Transverse colon (tissue), 4 donors: ENCODE data around the gene ZNF784. TPM values are rescaled to one million over a fixed set of nuclear protein-coding genes. Genes with fewer than 3 reads are reported as not detected.

Experiments used
- DNase-seq: peaks from one replicate; pipeline ENCODE4 v3.0.0-alpha.2; 2019
- H3K27ac ChIP-seq, 4 donors: fragments of 200-600 bp; sonication (generic); 2 replicates each; pipeline ENCODE4 v1.5.1; 2016 to 2018; ENCODE audit warnings: inconsistent platforms in 4 of 4
- H3K27me3 ChIP-seq: fragments of 200-600 bp; sonication (generic); 2 replicates; pipeline ENCODE4 v1.5.1; 2017; ENCODE audit warnings: inconsistent platforms
- H3K36me3 ChIP-seq, 4 donors: fragments of 200-600 bp; sonication (generic); 2 replicates each; pipeline ENCODE4 v1.5.1; 2017 to 2019; ENCODE audit warnings: inconsistent platforms in 4 of 4
- H3K4me1 ChIP-seq, 4 donors: fragments of 200-600 bp; sonication (generic); 2 replicates each; pipeline ENCODE4 v1.5.1; 2017 to 2020; ENCODE audit warnings: inconsistent platforms in 4 of 4
- H3K4me3 ChIP-seq, 4 donors: fragments of 200-600 bp; sonication (generic); 1 replicate in 1 of 4; 2 replicates in 3 of 4; pipeline versions ENCODE4 v1.5.1 to v1.6.1; 2017 to 2019; ENCODE audit warnings: inconsistent platforms in 4 of 4
- H3K9me3 ChIP-seq, 2 donors: fragments of 200-600 bp; sonication (generic); 2 replicates each; pipeline ENCODE4 v1.5.1; 2017 to 2019; ENCODE audit warnings: inconsistent platforms in 2 of 2
- EP300 ChIP-seq: sonication (generic); formaldehyde crosslinking; IDR thresholded peaks from one replicate; pipeline ENCODE4 v1.6.1; 2017; ENCODE audit warnings: antibody characterized with exemption, low read depth
- POLR2A ChIP-seq: fragments of 450-650 bp; IDR thresholded peaks from one replicate; pipeline ENCODE4 v1.6.1; 2016; ENCODE audit warnings: antibody characterized with exemption, mild to moderate bottlenecking, moderate library complexity
- POLR2AphosphoS5 ChIP-seq, 3 donors: sonication (generic); formaldehyde crosslinking; IDR thresholded peaks; one replicate each; pipeline ENCODE4 v1.6.1; 2016; ENCODE audit warnings: antibody characterized with exemption in 3 of 3
- WGBS, 2 donors: methylation state at CpG; one replicate each; pipeline ENCODE4 v1.1.5; 2018; ENCODE audit warnings: low coverage in 1 of 2; 5-methylcytosine and 5-hydroxymethylcytosine counted together
- in situ Hi-C, 4 donors: fragments of 200-750 bp; cut with MboI; loops; one replicate each; pipeline versions ENCODE4 v1.15.0 to v1.15.1; 2017; ENCODE audit warnings: low sequenced_read_pairs in 3 of 4, low pct_ligation_motif_present in 1 of 4, low pct_unique_long_range_greater_than_20kb in 1 of 4
- intact Hi-C: fragments of 100-400 bp; cut with DNase I; formaldehyde crosslinking; loops from one replicate; pipeline ENCODE4 v1.15.1; 2023; ENCODE audit warnings: low total_unique reads
- total RNA-seq, 4 donors: library from RNA; depleted of rRNA; stranded (reverse); fragments of >200 nt; gene quantifications; one replicate each; pipeline ENCODE4 v1.1.0, GENCODE V29; 2016
- TF ChIP-seq, protein P1 (sequence below), 5 experiments: fragments of 200-600 bp in 3 of 5; fragments of 450-650 bp in 2 of 5; sonication (generic) in 3 of 5; IDR thresholded peaks; 1 replicate in 2 of 5; 2 replicates in 3 of 5; pipeline ENCODE4 v1.5.1; 2016 to 2017; ENCODE audit warnings: antibody characterized with exemption in 5 of 5, inconsistent platforms in 3 of 5, mild to moderate bottlenecking in 2 of 5, moderate library complexity in 1 of 5

The ZNF784 gene
- total RNA-seq, 4 donors from 2014 or later = 11.1 to 27.7 (median 14.5) TPM

GRCh38 chr19:55653651-55654322, 29.4 kb upstream of the ZNF784 start:
- peaks cover 33 to 49% (median 41%) of the 10 kb centered on the region in 4 donors for H3K4me1 ChIP-seq
- peak overlapping the region; percentile 93 to 100 (median 99) for H3K27ac ChIP-seq
- H3K36me3 ChIP-seq = no peaks in the 10 kb centered on the region
- peak; percentile 99 for DNase-seq
- H3K4me3 ChIP-seq = peak overlapping the region; percentile 64 to 93 (median 79)
- intact Hi-C loops = loop anchor here (2.0 to 10.0 kb wide), 2 partner anchors 21 to 269 kb away; partner anchors contain the start of genes RPL28 and TMEM238
- no peaks in the 10 kb centered on the region for H3K27me3 ChIP-seq
- WGBS, 2 donors = 0 to 1% methylated on average over 1 to 57 of the region's 57 CpGs
- TF ChIP-seq POLR2AphosphoS5 (IDR thresholded peaks at IDR 0.05) (peak; percentile 55 to 93 (median 92)), POLR2A (peak; percentile 92), EP300 (no peak)
- TF ChIP-seq, protein P1, sequence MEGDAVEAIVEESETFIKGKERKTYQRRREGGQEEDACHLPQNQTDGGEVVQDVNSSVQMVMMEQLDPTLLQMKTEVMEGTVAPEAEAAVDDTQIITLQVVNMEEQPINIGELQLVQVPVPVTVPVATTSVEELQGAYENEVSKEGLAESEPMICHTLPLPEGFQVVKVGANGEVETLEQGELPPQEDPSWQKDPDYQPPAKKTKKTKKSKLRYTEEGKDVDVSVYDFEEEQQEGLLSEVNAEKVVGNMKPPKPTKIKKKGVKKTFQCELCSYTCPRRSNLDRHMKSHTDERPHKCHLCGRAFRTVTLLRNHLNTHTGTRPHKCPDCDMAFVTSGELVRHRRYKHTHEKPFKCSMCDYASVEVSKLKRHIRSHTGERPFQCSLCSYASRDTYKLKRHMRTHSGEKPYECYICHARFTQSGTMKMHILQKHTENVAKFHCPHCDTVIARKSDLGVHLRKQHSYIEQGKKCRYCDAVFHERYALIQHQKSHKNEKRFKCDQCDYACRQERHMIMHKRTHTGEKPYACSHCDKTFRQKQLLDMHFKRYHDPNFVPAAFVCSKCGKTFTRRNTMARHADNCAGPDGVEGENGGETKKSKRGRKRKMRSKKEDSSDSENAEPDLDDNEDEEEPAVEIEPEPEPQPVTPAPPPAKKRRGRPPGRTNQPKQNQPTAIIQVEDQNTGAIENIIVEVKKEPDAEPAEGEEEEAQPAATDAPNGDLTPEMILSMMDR (IDR thresholded peaks at IDR 0.05) = peak; percentile 97 to 100 (median 99)
- no peaks in the 10 kb centered on the region for H3K9me3 ChIP-seq
- in situ Hi-C loops = no loop called here

- peak overlapping the region; percentile 93 to 100 (median 99) for H3K27ac ChIP-seq
- peaks cover 24 to 45% (median 37%) of the 10 kb centered on the region in 4 donors for H3K4me1 ChIP-seq
- DNase-seq = no peak
- no peaks in the 10 kb centered on the region for H3K36me3 ChIP-seq
- no peaks in the 10 kb centered on the region for H3K27me3 ChIP-seq
- in situ Hi-C loops = no loop called here
- H3K9me3 ChIP-seq = no peaks in the 10 kb centered on the region
- WGBS, 2 donors = 77 to 85% methylated on average over 21 to 71 of the region's 71 CpGs
- intact Hi-C loops = loop anchor here (2.0 to 10.0 kb wide), 2 partner anchors 20 to 268 kb away; partner anchors contain the start of genes RPL28 and TMEM238
- TF ChIP-seq EP300 = no peak
- TF ChIP-seq, protein P1 (IDR thresholded peaks at IDR 0.05) = no peak
- no peak for TF ChIP-seq POLR2AphosphoS5 (IDR thresholded peaks at IDR 0.05)
- H3K4me3 ChIP-seq = no peak overlapping the region
Measured at GRCh38 chr19:55652311-55653128, 28.2 kb upstream of the ZNF784 start.

DNA sequence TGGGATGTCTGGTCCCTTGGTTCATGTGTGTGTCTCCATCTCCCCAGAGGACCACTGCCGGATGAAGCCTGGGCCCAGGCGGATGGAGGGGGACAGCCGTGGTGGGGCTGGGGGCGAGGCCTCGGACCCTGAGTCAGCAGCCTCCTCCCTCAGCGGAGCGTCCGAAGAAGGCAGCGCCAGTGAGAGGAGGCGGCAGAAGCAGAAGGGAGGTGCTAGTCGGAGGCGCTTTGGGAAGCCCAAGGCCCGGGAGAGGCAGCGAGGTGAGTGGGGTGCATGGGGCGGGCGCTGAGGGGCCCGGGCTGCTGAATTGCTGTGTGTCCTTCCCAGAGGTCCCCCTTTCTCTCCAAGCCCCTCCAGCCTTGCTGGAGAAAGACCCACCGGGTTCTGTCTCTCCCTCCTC, 26.9 kb upstream of the ZNF784 start:
- Histone ChIP-seq H3K27me3 (no peaks in the 10 kb centered on the region), H3K36me3 (no peaks in the 10 kb centered on the region), H3K27ac (no peak overlapping the region), H3K9me3 (no peaks in the 10 kb centered on the region), H3K4me1 (peaks cover 18 to 39% (median 32%) of the 10 kb centered on the region in 4 donors), H3K4me3 (no peak overlapping the region)
- intact Hi-C loops = loop anchor here (10.0 kb wide), 1 partner anchor 266 kb away; the partner anchor contains the start of genes RPL28 and TMEM238
- TF ChIP-seq, protein P1 (IDR thresholded peaks at IDR 0.05) = no peak
- TF ChIP-seq POLR2A (no peak), POLR2AphosphoS5 (IDR thresholded peaks at IDR 0.05) (no peak), EP300 (no peak)
- WGBS, 2 donors = 92% methylated on average over 18 of the region's 18 CpGs; no CpG with 5 or more reads in 1 of the 2 donors
- no peak for DNase-seq
- in situ Hi-C loops = no loop called here
